Measurements from ENCODE around the gene NF2.
"Not testable (repeated sequence)": the region's sequence is repeated elsewhere in the genome, so short reads cannot be mapped to it uniquely, and the experiment has no call there.

The NF2 gene

GRCh38 chr22:29596408-29596807 lies 7.0 kb upstream of the NF2 start:
- DNase-seq (ENCODE audit: low spot score) = no peak

DNA sequence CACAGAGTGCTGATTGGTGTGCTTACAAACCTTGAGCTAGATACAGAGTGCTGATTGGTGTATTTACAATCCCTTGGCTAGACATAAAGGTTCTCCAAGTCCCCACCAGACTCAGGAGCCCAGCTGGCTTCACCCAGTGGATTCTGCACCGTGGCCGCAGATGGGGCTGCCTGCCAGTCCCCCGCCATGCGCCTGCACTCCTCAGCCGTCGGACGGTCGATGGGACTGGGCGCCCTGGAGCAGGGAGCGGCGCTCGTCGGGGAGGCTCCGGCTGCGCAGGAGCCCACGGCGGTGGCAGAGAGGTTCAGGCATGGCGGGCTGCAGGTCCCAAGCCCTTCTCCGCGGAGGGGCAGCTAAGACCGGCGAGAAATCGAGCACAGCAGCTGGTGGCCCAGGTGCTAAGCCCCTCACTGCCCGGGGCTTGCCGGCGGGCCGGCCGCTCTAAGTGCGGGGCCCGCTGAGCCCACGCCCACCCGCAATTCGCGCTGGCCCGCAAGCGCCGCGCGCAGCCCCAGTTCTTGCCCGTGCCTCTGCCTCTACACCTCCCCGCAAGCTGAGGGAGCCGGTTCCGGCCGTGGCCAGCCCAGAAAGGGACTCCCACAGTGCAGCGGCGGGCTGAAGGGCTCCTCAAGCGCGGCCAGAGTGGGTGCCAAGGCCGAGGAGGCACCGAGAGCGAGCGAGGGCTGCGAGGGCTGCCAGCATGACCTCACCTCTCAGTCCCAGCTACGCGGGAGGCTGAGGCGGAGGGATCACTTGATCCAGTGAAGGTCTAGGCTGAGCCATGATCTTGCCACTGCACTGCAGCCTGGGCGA lies 5.4 kb upstream of the NF2 start:
- not testable (repeated sequence) for DNase-seq (ENCODE audit: low spot score)

GRCh38 chr22:29598684-29599020 lies 4.8 kb upstream of the NF2 start:
- DNase-seq (ENCODE audit: low spot score) = no peak

DNA sequence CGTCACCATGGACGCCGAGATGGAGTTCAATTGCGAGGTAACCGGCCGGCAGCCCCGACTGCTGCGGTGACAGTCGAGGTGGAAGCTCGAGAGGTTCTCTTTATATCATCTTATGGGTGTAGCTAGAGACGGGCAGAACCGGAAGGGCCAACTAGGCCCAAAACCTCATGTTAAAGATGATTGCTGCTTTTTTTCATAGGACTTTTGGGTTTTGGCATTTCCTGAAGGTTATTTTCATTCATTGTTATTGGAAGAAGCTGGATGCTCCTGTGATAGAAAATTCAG lies 585 bp downstream of the NF2 start:
- peak; percentile 35 for DNase-seq (ENCODE audit: low spot score)

GRCh38 chr22:29605527-29605850 lies 2.1 kb downstream of the NF2 start:
- DNase-seq (ENCODE audit: low spot score) = no peak

DNA sequence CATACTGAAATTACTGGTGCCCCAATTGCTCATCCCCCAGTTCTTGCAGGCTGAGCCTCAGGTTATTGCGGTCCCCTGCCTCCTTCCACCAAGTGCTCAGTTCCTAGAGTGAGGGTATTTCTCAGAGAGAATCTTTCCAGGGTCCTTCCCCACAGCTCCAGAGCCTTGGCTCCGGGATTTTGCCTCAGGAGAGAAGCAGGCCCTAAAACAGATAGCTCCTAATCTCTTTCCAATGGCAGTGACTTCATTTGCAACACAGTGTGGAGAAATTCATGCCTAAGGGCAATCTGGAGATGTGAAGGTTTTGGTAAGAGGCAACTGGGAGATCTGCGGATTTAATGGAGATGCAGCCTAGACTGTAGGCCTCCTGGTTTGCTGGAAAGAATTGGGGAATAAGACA lies 2.9 kb downstream of the NF2 start:
- DNase-seq (ENCODE audit: low spot score) = no peak

DNA sequence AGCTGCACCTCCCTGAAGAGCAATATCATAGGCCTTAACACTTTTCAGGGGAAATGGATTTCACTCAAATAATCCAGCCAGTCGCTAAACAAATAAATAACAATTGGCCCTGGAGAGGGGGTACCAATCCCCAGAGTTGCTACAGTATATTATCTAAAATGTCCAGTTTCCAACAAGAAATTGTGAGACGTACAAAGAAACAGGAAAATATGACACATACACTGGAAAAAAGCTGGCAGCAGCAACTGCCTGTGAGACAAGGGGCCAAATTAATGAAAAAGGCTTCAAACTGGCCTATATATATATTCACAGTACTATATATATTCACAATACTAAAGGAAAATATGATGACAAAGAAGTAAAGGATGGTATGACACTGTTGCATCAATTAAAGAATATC lies 4.0 kb downstream of the NF2 start:
- no peak for DNase-seq (ENCODE audit: low spot score)

DNA sequence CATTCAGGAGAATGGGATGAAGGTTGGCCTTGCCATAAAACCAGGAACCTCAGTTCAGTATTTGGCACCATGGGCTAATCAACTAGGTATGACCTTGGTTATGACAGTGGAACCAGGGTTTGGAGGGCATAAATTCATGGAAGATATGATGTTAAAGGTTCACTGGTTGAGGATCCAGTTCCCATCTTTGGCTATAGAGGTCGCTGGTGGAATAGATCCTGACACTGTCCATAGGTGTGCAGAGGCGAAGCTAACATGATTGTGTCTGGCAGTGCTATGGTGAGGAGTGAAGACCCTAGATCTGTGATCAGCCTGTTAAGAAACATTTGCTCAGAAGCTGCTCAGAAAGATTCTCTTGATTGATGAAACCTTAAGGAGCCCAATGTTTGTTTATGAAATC lies 5.7 kb downstream of the NF2 start:
- no peak for DNase-seq (ENCODE audit: low spot score)

GRCh38 chr22:29610780-29611179 lies 7.3 kb downstream of the NF2 start:
- no peak for DNase-seq (ENCODE audit: low spot score)

DNA sequence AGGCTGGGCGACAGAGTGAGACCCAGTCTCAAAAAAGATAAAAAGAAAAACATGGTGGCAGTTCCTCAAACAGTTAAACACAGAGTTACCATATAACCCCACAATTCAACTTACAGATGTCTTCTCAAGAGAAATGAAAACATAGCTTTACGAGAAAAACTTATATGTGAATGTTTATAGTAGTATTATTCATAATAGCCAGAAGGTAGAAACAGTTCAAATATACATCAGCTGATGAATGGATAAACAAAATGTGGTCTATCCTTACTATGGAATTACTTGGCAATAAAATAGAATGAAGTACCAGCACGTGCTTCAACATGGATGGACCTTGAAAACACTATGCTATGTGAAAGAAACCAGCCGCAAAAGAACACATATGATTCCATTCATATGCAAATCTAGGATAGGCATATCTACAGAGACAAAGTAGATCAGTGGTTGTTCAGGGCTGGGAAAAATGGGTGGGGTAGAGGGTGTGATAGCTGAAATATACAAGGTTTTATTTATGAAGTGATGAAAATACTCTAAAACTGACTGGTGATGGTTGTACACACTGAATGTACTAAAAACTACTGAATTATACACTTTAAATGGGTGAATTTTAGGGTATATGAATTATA lies 12.4 kb downstream of the NF2 start:
- DNase-seq (ENCODE audit: low spot score) = no peak

DNA sequence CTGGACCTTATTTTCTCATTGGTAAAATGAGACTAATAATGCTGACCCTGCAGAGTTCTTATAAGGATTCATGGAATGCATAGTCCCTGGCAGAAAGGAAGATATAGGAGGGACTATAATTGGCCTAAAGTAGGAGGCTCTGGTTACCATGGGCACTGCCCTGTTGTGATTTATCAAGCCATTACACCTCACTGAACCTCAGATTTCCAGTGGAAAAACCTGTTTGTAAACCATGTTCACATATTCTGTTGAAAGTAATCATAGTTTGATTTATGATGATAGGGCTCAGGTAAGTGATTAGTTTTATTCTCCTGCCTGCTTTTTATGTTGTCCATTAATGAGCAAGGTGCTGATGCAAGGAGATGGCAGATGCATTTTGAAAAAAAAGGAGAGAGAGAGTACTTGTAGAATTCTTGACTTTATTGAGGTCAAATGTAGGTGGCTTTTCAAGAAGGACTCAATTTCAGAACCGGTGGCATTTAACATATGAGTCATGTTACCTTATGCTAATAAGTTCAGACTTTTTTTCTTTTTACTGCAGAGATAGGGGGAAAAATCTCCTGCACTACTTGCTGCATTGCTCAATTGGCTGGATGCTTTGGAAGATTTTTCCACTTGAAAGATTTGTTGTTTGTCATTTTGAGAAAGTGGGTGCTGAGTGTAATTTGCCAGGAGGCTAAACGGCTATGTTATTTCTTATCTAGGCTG lies 14.6 kb downstream of the NF2 start:
- DNase-seq (ENCODE audit: low spot score) = peak; percentile 24

DNA sequence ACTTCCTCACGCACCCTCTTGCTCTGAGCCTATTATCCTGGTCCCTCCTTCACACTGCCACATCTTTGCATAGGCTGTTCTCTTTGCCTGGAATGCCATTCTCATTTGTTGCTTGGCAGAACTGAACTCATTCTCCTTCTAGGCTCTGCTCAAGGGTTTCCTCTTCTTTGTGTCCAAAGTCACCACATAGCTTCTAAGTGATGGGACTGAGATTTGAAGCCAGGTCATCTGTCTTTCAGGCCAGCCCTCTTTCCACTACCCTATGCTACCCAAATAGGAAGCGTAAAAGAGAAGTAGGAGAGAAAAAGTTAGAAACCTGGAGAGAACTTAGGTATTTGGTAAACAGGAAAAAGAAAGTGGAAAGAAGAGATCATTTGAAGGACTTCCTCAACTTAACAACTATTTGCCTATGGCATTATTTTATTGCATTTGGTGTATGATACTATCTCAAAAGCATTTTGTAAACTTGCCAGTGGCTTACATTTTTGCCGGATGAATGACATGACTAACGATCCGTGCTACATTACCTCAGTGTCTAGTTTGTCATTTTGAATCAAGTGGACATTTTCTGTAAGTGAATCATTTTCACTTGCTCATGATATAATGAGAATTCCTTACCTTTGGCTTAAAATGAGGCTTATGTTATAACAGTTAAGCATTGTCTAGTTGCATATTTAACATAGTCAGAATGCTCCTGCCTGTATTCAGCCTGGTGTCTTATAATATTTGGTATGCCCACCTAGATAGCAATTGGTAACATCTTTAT lies 18.5 kb downstream of the NF2 start:
- DNase-seq (ENCODE audit: low spot score) = peak; percentile 71

DNA sequence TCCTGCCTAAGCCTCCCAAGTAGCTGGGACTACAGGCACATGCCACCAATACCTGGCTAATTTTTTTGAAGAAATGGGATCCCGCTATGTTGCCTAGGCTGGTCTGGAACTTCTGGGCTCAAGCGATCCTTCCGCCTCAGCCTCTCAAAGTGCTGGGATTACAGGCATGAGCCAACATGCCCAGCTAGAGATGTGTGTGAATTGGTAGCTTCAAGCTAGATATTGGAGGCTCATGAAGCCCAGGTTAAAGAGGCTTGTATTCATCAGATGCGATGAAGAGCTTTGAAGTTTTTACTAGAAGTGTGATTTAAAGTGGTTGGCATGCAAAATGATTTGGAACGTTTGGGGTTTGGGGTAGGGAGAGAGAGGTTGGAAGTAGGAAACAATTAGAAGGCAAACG lies 19.6 kb downstream of the NF2 start:
- DNase-seq (ENCODE audit: low spot score) = no peak

GRCh38 chr22:29623553-29624169 lies 20.2 kb downstream of the NF2 start:
- no peak for DNase-seq (ENCODE audit: low spot score)

DNA sequence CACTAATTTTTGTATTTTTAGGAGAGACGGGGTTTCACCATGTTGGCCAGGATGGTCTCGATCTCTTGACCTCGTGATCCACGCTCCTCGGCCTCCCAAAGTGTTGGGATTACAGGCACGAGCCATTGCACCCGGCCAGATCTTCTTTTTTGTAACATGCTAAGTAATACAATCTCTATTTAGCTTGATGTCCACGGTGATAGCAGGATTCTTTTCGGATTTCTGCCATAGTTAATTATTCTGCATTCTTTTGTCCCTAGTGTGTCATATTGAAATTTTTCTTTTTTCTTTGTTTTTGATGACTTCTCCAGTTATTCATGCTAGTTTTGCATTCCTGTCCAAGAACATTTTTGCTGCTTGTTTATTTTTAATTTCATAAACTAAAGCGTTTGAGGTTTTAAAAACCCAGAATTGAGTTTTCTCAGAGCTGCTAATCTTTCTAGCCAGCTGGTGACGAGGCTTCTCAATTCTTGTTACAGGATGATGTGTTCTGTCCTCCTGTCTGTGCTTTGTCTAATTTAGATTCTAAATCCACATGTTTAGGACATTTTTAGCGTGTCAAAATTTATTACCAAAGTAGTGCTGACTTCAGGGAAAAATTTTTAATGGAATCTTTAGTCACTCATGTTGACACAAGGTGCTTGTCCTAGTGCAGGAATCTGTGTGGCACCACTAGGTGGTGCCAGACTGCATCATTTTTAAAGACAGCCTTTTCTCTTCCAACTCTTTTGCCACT lies 21.8 kb downstream of the NF2 start:
- DNase-seq (ENCODE audit: low spot score) = peak; percentile 64

- peak; percentile 76 for DNase-seq (ENCODE audit: low spot score)
These were observed 23.2 kb downstream of the NF2 start for GRCh38 chr22:29626497-29627195.

DNA sequence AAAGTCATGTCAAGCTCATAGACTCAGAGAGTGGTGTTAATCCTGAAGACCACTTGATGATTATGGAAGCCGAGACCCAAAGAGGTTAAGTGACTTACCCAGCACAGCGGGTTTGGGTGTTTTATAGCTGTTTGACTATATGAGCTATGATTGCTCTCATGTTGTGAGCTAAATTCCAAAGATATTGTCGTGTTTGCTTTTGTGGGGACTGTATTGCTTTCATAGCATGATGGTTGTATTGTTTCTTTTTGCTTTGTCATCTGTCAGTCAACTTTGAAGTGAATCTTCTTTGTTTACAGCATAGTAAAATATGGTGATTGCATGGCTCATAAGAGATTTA lies 23.7 kb downstream of the NF2 start:
- no peak for DNase-seq (ENCODE audit: low spot score)

DNA sequence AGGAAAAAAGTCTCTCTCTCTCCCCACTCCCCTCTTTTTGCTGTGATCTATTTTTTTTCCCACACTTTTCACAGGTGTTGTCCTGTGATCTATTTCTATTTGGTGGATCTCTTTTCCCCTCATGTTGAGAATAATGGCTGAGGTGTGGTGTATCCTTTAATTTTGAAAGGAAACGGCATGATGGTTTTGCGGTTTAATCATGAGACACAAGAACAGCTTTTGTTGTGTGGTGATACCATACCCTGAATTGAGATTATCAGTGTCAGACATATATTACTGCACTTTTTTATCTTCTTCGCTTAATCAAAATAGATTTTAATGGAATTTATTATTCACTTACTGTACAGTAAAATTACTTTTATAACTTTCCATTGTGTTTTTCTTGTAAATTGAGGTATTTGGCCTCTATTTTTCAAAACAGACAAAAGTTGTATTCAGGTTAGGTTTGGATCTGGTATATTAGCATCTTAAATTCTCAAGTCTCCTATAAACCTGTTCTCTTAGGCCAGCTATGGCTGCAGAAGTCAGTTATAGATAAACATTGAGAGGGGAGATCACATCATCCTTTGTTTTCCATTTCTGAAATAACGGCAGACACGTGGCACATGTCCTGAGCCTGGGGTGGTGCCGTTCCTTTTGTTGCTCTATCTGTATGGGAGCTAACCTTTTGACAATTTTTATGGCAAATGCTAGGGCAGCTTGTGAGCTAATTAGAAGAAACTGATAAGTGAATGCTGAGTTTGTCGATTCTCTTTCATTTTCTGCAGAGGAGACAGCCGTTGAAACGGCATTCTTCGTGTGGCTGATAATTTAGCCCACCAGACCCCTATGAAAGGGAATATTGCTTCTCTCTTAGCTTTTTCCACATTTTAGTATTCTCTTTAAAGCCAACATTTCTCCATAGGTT lies 25.8 kb downstream of the NF2 start:
- no peak for DNase-seq (ENCODE audit: low spot score)

DNA sequence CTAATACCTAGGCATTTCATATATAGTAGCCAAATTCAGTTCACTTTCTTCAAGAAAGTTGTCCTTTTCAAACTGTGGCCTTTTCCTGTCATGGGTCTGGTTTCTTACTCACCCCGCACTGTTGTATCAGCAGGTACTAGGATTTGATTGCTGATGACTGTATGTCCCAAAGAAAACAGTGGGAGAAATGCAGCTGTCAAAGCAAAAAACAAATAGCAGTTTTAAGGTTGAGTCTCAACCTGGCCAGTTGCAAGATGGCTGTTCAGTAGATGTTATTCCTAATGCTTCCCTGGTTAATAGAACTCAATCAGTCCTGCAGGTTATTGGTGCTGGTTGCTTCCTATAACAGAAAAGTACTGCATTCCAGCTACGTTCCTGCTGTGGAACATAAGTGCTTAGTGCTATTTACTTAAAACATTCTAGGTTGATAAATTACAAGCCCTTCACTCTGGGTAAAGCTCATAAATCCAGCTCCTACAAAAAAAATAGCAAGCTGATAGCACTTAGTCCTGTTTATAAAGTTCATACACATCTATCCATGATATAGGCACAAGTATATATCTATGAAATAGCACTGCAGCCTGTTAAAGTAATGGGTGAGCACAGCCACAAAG lies 26.6 kb downstream of the NF2 start:
- DNase-seq (ENCODE audit: low spot score) = no peak

GRCh38 chr22:29630987-29631386 lies 27.6 kb downstream of the NF2 start:
- no peak for DNase-seq (ENCODE audit: low spot score)

Data from AG20443 (cell line).